ENCODE data around the gene BCKDHB.

DNA sequence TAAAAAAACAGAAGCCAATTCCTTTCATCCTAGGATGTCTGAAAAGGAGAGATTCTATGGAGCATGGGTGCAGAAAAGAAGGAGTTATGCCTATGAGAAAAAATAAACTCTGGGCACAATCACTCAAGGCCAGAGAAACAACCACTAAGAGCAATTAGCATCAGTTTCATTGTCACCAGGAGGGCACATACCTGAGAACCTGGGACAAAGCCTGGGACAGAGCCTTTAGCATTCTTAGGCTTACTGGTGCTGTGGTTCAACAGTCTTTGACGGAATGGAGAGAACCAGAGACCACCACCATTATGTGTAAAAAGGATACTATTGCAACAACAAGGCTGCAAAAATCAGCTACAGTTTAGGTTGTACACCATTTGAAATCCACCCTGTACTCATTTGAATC is 29.4 kb upstream of the BCKDHB start:
- TF ChIP-seq CTCF (optimal IDR thresholded peaks at IDR 0.05 in 1 of 3, IDR thresholded peaks at IDR 0.05 in 1 of 3, conservative IDR thresholded peaks at IDR 0.05 in 1 of 3; ENCODE audit: extremely low read depth in 1 of 3, insufficient read depth in 2 of 3, low read length in 3 of 3) (no peak), EZH2 (IDR thresholded peaks at IDR 0.05; ENCODE audit: low read length) (no peak)
